Erythroblast (primary cell): ENCODE measurements around the gene CRYBG1.

Source experiments
- DNase-seq, 2 experiments: peaks; one replicate each; lab custom pipeline; 2025; lab: John Stamatoyannopoulos, UW
- GATA1 ChIP-seq: IDR thresholded peaks from 2 replicates; pipeline ENCODE4 v1.6.1; 2011; ENCODE audit warnings: low read depth, mild to moderate bottlenecking, control low read depth, low read length, moderate library complexity
- POLR2A ChIP-seq: IDR thresholded peaks from 2 replicates; pipeline ENCODE4 v1.6.1; 2011; ENCODE audit warnings: mild to moderate bottlenecking, low read length

Gene CRYBG1

GRCh38 chr6:106528521-106528920 lies 168.0 kb downstream of the CRYBG1 start:
- TF ChIP-seq GATA1 (no peak), POLR2A (no peak)
- no peak for DNase-seq

GRCh38 chr6:106529438-106529837 lies 168.9 kb downstream of the CRYBG1 start:
- DNase-seq, result no peak

GRCh38 chr6:106530026-106530425 lies 169.5 kb downstream of the CRYBG1 start:
- no peak for DNase-seq
- no peak for TF ChIP-seq POLR2A
- no peak for TF ChIP-seq GATA1

More at GRCh38 chr6:106529438-106529837, 168.9 kb downstream of the CRYBG1 start:
- TF ChIP-seq GATA1, result no peak
- no peak for TF ChIP-seq POLR2A

GRCh38 chr6:106530502-106530901 lies 170.0 kb downstream of the CRYBG1 start:
- TF ChIP-seq GATA1 (no peak), POLR2A (no peak)
- DNase-seq, result no peak

- DNase-seq, result no peak
- TF ChIP-seq POLR2A (no peak), GATA1 (no peak)
These were observed 172.5 kb downstream of the CRYBG1 start for GRCh38 chr6:106533054-106533453.

- no peak for DNase-seq
- TF ChIP-seq GATA1, result no peak
- TF ChIP-seq POLR2A, result no peak
These were observed 173.5 kb downstream of the CRYBG1 start for GRCh38 chr6:106534004-106534403.

GRCh38 chr6:106534564-106534982 lies 174.1 kb downstream of the CRYBG1 start:
- no peak for DNase-seq
- TF ChIP-seq GATA1 (no peak), POLR2A (no peak)

GRCh38 chr6:106535012-106535411 lies 174.5 kb downstream of the CRYBG1 start:
- DNase-seq, result no peak
- TF ChIP-seq GATA1 (no peak), POLR2A (no peak)

- no peak for DNase-seq
- TF ChIP-seq GATA1 (no peak), POLR2A (no peak)
These were observed 175.8 kb downstream of the CRYBG1 start for GRCh38 chr6:106536357-106536756.

GRCh38 chr6:106536851-106537250 lies 176.3 kb downstream of the CRYBG1 start:
- no peak for DNase-seq
- TF ChIP-seq POLR2A, result no peak
- TF ChIP-seq GATA1, result no peak

- no peak for TF ChIP-seq POLR2A
- no peak for DNase-seq
These were observed 177.1 kb downstream of the CRYBG1 start for GRCh38 chr6:106537662-106538061.

GRCh38 chr6:106538145-106538544 lies 177.6 kb downstream of the CRYBG1 start:
- no peak for DNase-seq
- TF ChIP-seq GATA1 (no peak), POLR2A (no peak)

- TF ChIP-seq GATA1, result no peak
- no peak for TF ChIP-seq POLR2A
- no peak for DNase-seq
These were observed 179.4 kb downstream of the CRYBG1 start for GRCh38 chr6:106539936-106540335.

GRCh38 chr6:106540432-106540831 lies 179.9 kb downstream of the CRYBG1 start:
- TF ChIP-seq POLR2A, result no peak
- no peak for TF ChIP-seq GATA1

GRCh38 chr6:106540907-106541306 lies 180.4 kb downstream of the CRYBG1 start:
- TF ChIP-seq POLR2A (no peak), GATA1 (no peak)
- DNase-seq, result no peak

More at GRCh38 chr6:106540432-106540831, 179.9 kb downstream of the CRYBG1 start:
- no peak for DNase-seq

GRCh38 chr6:106546261-106546690 lies 185.8 kb downstream of the CRYBG1 start:
- TF ChIP-seq POLR2A (no peak), GATA1 (no peak)
- DNase-seq, result no peak
